ENCODE data around the gene PSRC1.

GRCh38 chr1:109301874-109302273, 18.9 kb upstream of the PSRC1 start:
- TF ChIP-seq POLR2A (IDR thresholded peaks at IDR 0.05; ENCODE audit: low read length) (no peak), GATA1 (IDR thresholded peaks at IDR 0.05; ENCODE audit: low read depth, low read length) (no peak)
